Activated CD4-positive, alpha-beta memory T cell treated with anti-CD3 and anti-CD28 coated beads, Interleukin-2, amount 10 ng/mL, durations not matched to agents 7 days and 5 days (primary cell): ENCODE data around the gene SVOPL. TPM values are rescaled to one million over a fixed set of nuclear protein-coding genes. Genes with fewer than 3 reads are reported as not detected.

ENCODE experiments used
- CTCF ChIA-PET: fragments of 350-600 bp; sonication (Branson Sonifier 250); formaldehyde crosslinking; loops from one replicate; lab custom pipeline; 2021; ENCODE audit warnings: antibody characterized with exemption, inconsistent platforms; lab: Charles Lee
- POLR2A ChIA-PET: fragments of 350-600 bp; sonication (Branson Sonifier 250); formaldehyde crosslinking; loops from one replicate; lab custom pipeline; 2021; ENCODE audit warnings: antibody characterized with exemption; lab: Charles Lee
- DNase-seq: peaks from one replicate; pipeline ENCODE4 v3.0.0-alpha.2; 2020
- H3K27ac Mint-ChIP-seq: one replicate; pipeline ENCODE4 v1.8.0; 2021; ENCODE audit warnings: mild to moderate bottlenecking, mixed read lengths
- H3K27me3 Mint-ChIP-seq: one replicate; pipeline ENCODE4 v1.8.0; 2021; ENCODE audit warnings: mixed read lengths
- H3K36me3 Mint-ChIP-seq: one replicate; pipeline ENCODE4 v1.8.0; 2021; ENCODE audit warnings: low read depth, mixed read lengths
- H3K4me1 Mint-ChIP-seq: one replicate; pipeline ENCODE4 v1.8.0; 2021; ENCODE audit warnings: mixed read lengths
- H3K4me3 Mint-ChIP-seq: one replicate; pipeline ENCODE4 v1.8.0; 2021; ENCODE audit warnings: mild to moderate bottlenecking, mixed read lengths
- H3K9me3 Mint-ChIP-seq: one replicate; pipeline ENCODE4 v1.8.0; 2021; ENCODE audit warnings: mixed read lengths
- total RNA-seq, 2 experiments: library from RNA; stranded (reverse); gene quantifications; one replicate each; pipeline ENCODE4 v1.2.3, GENCODE V29; 2021

The SVOPL gene
- total RNA-seq, 2 experiments from 2014 or later, result not detected

DNA sequence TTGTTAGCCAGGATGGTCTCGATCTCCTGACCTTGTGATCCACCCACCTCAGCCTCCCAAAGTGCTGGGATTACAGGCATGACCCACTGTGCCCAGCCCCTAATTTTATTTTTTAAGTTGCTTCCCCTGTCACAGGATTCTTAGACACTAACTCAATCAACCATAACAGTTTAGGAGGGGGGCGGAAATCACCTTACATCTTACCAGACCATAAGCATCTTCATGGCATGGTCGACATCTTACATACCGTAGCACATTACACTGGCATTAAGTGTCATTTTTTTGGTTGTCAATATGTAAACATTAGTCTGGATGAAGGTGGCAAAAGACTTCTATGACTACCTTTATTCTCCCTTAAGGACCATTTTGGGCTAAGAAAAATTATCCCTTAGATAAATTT, 145.5 kb downstream of the SVOPL start:
- ChIA-PET CTCF (no interaction called here), POLR2A (no interaction called here)
- Mint-ChIP-seq H3K9me3 (peaks cover 41% of the 10 kb centered on the region), H3K36me3 (peaks cover 94% of the 10 kb centered on the region), H3K4me1 (no peaks in the 10 kb centered on the region), H3K27ac (no peak overlapping the region), H3K27me3 (no peaks in the 10 kb centered on the region), H3K4me3 (no peak overlapping the region)
- DNase-seq, result no peak

DNA sequence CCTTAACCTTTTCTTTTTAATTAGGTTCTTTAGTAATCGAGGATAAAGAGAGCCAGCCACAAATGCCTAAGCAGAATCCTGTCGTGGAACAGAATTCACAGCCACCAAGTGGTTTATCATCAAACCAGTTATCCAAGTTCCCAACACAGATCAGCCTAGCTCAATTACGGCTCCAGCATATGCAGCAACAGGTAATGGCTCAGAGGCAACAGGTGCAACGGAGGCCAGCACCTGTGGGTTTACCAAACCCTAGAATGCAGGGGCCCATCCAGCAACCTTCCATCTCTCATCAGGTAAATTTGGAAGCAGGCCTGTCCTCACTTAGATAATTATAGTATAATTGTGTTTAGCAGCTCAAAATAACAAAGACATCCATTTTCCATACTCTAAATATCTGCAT, 146.5 kb downstream of the SVOPL start:
- H3K27ac Mint-ChIP-seq, result no peak overlapping the region
- no peak for DNase-seq
- peaks cover 41% of the 10 kb centered on the region for H3K9me3 Mint-ChIP-seq
- H3K27me3 Mint-ChIP-seq, result no peaks in the 10 kb centered on the region
- no peak overlapping the region for H3K4me3 Mint-ChIP-seq
- CTCF ChIA-PET, result no interaction called here
- peaks cover under 1% of the 10 kb centered on the region for H3K4me1 Mint-ChIP-seq
- POLR2A ChIA-PET, result no interaction called here
- H3K36me3 Mint-ChIP-seq, result peaks cover 92% of the 10 kb centered on the region

DNA sequence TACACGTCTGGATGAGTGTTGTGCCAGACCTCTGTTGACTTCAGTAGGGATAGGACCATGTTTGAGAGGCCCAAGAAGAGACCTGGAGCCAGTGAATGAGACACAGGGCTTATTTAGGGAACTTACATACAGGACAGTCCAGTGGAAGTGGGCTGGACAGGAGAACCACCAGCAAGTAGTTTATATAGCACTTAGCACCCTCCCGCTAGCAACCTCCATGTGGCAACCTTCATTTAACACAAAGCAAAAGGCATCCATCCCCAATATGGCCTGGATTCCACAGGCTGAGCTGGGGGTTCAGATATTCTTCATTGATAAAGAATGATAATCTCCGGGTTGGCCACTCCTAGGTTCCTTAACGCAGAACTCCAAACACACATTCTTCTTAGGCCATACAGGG, 147.4 kb downstream of the SVOPL start:
- H3K9me3 Mint-ChIP-seq, result peaks cover 41% of the 10 kb centered on the region
- H3K36me3 Mint-ChIP-seq, result peaks cover 91% of the 10 kb centered on the region
- no peak overlapping the region for H3K27ac Mint-ChIP-seq
- ChIA-PET CTCF (no interaction called here), POLR2A (no interaction called here)
- H3K27me3 Mint-ChIP-seq, result no peaks in the 10 kb centered on the region
- no peak for DNase-seq
- peaks cover 3% of the 10 kb centered on the region for H3K4me1 Mint-ChIP-seq
- no peak overlapping the region for H3K4me3 Mint-ChIP-seq

DNA sequence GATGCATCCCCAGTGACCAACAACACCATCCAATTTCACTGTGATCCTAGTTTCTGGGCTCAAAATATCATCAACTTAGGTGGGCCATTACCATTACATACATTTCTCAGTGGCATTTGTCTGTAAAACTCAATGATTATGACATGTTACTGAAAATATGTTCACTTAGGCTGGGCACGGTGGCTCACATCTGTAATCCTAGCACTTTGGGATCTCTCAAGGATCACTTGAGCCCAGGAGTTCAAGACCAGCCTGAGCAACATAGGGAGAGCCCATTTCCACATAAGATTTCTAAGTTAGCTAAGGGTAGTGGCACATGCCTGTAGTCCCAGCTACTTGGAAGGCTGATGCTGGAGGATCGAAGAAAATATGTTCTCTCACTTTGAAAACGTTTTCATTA, 150.1 kb downstream of the SVOPL start:
- no peak for DNase-seq
- Mint-ChIP-seq H3K4me1 (peaks cover 3% of the 10 kb centered on the region), H3K9me3 (peaks cover 21% of the 10 kb centered on the region), H3K27me3 (no peaks in the 10 kb centered on the region), H3K36me3 (peaks cover 80% of the 10 kb centered on the region), H3K27ac (no peak overlapping the region), H3K4me3 (no peak overlapping the region)
- ChIA-PET CTCF (no interaction called here), POLR2A (no interaction called here)

DNA sequence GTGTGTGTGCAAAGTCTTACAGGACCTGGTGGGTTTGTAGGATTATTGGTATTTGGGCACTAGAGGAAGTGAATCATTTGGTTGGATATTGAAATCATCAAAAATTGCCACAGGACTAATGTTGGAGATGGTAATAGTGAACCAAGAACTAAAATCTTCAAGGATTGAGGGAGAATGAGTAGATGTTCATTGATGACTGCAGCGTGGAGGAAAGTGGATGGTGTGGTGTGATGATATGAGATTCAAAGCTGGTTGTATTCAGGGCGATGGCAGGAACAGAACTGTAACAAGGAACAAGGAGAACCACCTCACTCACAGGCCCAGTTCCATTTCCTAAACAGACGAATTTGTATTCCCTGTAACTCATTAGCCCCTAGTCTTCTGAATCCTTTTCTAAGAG, 150.8 kb downstream of the SVOPL start:
- H3K27me3 Mint-ChIP-seq, result no peaks in the 10 kb centered on the region
- ChIA-PET CTCF (no interaction called here), POLR2A (no interaction called here)
- DNase-seq, result no peak
- no peak overlapping the region for H3K4me3 Mint-ChIP-seq
- H3K36me3 Mint-ChIP-seq, result peaks cover 80% of the 10 kb centered on the region
- no peak overlapping the region for H3K27ac Mint-ChIP-seq
- peaks cover 22% of the 10 kb centered on the region for H3K9me3 Mint-ChIP-seq
- peaks cover 3% of the 10 kb centered on the region for H3K4me1 Mint-ChIP-seq

DNA sequence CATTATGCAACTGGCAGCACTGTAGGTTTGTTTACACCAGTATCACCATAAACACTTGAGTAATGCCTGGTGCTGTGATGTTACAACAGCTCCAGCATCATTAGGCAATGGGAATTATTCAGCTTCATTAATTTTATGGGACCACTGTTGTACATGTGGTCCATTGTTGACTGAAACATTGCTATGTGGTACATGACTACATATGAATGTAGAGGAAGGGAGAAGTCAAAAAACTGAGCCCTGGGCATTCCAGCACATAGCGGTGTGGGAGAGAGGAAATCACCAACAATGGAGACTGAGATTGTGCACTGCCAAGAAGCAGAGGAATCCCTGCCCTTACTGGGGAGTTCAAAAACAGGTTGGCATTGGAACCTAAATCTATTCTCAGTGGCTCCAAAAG, 152.1 kb downstream of the SVOPL start:
- DNase-seq, result no peak
- ChIA-PET CTCF (interaction anchor here (1.2 kb wide), 1 partner anchor 190 kb away, joined by 3 read pairs; no protein-coding TSS in a partner anchor), POLR2A (no interaction called here)
- no peaks in the 10 kb centered on the region for H3K27me3 Mint-ChIP-seq
- H3K9me3 Mint-ChIP-seq, result peaks cover 25% of the 10 kb centered on the region
- peaks cover 3% of the 10 kb centered on the region for H3K4me1 Mint-ChIP-seq
- H3K36me3 Mint-ChIP-seq, result peaks cover 82% of the 10 kb centered on the region
- no peak overlapping the region for H3K4me3 Mint-ChIP-seq
- no peak overlapping the region for H3K27ac Mint-ChIP-seq

DNA sequence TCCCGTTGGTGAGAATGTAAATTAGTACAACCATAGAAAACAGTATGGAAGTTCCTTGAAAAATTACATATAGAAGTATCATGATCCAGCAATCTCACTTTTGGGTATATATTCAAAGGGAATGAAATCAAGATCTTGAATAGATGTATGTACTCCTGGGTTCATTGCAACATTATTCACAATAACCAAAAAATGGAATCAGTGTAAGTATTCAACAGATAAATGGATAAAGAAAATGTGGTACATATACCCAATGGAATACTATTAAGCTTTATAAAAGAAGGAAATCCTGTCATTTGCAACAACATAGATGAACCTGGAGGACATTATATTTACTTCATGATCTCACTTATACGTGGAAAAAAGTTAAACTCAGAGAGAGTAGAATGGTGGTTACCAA, 154.3 kb downstream of the SVOPL start:
- CTCF ChIA-PET, result no interaction called here
- peaks cover 9% of the 10 kb centered on the region for H3K4me1 Mint-ChIP-seq

DNA sequence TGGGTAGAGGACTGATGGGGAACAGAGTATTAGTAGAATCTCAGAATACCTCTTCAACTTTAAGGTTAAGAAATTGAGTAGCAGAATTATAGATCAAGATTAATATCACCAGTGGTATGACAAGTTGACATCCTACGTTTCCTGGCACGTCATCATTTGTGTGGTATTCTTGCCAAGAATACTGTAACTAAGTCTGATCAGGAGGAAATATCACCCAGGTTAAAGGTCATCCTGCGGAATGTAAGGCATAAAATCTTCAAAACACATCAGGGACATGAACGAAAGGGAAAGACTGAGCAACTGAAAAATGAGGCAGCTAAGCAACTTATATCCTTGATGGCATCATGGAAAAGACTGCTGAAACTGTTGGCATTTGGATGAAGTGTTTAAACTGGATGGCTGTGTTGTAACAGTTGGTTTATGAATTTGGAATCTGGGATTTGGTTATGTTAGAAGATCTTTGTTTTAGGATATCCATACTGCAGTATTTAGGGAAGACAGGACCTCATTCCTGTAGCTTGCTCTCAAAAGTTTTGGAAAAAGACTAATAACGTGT, 155.0 kb downstream of the SVOPL start:
- DNase-seq, result no peak
- Mint-ChIP-seq H3K27me3 (no peaks in the 10 kb centered on the region), H3K9me3 (peaks cover 20% of the 10 kb centered on the region), H3K27ac (no peak overlapping the region), H3K36me3 (peaks cover 70% of the 10 kb centered on the region), H3K4me1 (peaks cover 12% of the 10 kb centered on the region), H3K4me3 (no peak overlapping the region)
- CTCF ChIA-PET, result no interaction called here
- POLR2A ChIA-PET, result no interaction called here

More for the DNA sequence above, 154.3 kb downstream of the SVOPL start:
- Mint-ChIP-seq H3K27ac (no peak overlapping the region), H3K27me3 (no peaks in the 10 kb centered on the region), H3K9me3 (peaks cover 20% of the 10 kb centered on the region), H3K4me3 (no peak overlapping the region), H3K36me3 (peaks cover 71% of the 10 kb centered on the region)
- DNase-seq, result no peak
- POLR2A ChIA-PET, result no interaction called here

DNA sequence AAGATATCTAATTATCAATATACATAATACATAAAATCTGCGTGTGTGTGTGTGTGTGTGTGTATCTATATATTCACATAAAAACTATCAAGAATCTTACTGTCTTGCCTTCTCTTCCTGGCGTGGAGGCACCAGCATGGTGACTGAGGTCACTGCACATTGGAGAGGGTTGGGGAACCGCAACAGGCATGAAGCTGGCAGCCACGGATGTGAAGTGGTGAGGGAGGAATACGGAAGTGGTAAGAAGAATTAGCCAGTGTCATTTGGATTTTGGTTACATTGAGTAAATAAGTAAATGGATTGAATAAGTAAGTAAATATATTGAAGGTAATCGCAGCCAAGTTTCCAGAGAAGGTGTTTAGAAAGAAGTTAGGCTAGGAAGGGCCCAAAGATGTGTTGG, 156.0 kb downstream of the SVOPL start:
- ChIA-PET CTCF (no interaction called here), POLR2A (no interaction called here)
- peaks cover 69% of the 10 kb centered on the region for H3K36me3 Mint-ChIP-seq
- no peak overlapping the region for H3K27ac Mint-ChIP-seq
- H3K4me1 Mint-ChIP-seq, result peaks cover 12% of the 10 kb centered on the region
- no peak overlapping the region for H3K4me3 Mint-ChIP-seq
- DNase-seq, result no peak
- peaks cover 19% of the 10 kb centered on the region for H3K9me3 Mint-ChIP-seq
- no peaks in the 10 kb centered on the region for H3K27me3 Mint-ChIP-seq

Other genes starting within 250 kb of the SVOPL start
- 10 to 100 TPM; 17.8 to 19.6 TPM for gene TRIM24, start 241.1 kb downstream of the SVOPL start, total RNA-seq
- gene TMEM213, start 96.6 kb upstream of the SVOPL start, total RNA-seq, result 1 to 10 TPM in 1 of 2 experiments, under 1 TPM in 1; 0.73 to 1.1 TPM
- under 1 TPM in 1 of 2 experiments, not detected in 1; 0.23 TPM for gene ATP6V0A4, start 96.8 kb upstream of the SVOPL start, total RNA-seq